Progenitor cell of endocrine pancreas (in vitro differentiated cells): Measurements from ENCODE around the gene CCNL1. TPM values are rescaled to one million over a fixed set of nuclear protein-coding genes. Genes with fewer than 3 reads are reported as not detected.

Experiments
- DNase-seq: peaks from one replicate; pipeline ENCODE4 v3.0.0; 2021; ENCODE audit warnings: low spot score; ENCODE audit not compliant: unreplicated experiment
- H3K27ac Mint-ChIP-seq: 2 replicates; pipeline ENCODE4 v1.8.0; 2021; ENCODE audit warnings: mild to moderate bottlenecking, moderate library complexity, mixed read lengths
- H3K27me3 Mint-ChIP-seq: 2 replicates; pipeline ENCODE4 v1.8.0; 2021; ENCODE audit warnings: mixed read lengths
- H3K36me3 Mint-ChIP-seq: 2 replicates; pipeline ENCODE4 v1.8.0; 2022; ENCODE audit warnings: mixed read lengths; ENCODE audit not compliant: insufficient read depth
- H3K4me1 Mint-ChIP-seq: 2 replicates; pipeline ENCODE4 v1.8.0; 2021; ENCODE audit warnings: low read depth, mixed read lengths
- H3K4me3 Mint-ChIP-seq: 2 replicates; pipeline ENCODE4 v1.8.0; 2021; ENCODE audit warnings: low read depth, mild to moderate bottlenecking, moderate library complexity, mixed read lengths
- H3K9me3 Mint-ChIP-seq: 2 replicates; pipeline ENCODE4 v1.8.0; 2021; ENCODE audit warnings: low read depth, mixed read lengths
- total RNA-seq: library from RNA; stranded (reverse); gene quantifications from 2 replicates; pipeline ENCODE4 v1.2.1, GENCODE V29; 2021
- TF ChIP-seq, protein P1 (sequence below): fragments of 200-600 bp; sonication (generic); IDR thresholded peaks from one replicate; pipeline ENCODE4 v1.5.0; 2021; ENCODE audit warnings: antibody characterized with exemption, mild to moderate bottlenecking; ENCODE audit not compliant: unreplicated experiment

CCNL1 gene
- total RNA-seq, 1 donor from 2014 or later: 157 TPM

DNA sequence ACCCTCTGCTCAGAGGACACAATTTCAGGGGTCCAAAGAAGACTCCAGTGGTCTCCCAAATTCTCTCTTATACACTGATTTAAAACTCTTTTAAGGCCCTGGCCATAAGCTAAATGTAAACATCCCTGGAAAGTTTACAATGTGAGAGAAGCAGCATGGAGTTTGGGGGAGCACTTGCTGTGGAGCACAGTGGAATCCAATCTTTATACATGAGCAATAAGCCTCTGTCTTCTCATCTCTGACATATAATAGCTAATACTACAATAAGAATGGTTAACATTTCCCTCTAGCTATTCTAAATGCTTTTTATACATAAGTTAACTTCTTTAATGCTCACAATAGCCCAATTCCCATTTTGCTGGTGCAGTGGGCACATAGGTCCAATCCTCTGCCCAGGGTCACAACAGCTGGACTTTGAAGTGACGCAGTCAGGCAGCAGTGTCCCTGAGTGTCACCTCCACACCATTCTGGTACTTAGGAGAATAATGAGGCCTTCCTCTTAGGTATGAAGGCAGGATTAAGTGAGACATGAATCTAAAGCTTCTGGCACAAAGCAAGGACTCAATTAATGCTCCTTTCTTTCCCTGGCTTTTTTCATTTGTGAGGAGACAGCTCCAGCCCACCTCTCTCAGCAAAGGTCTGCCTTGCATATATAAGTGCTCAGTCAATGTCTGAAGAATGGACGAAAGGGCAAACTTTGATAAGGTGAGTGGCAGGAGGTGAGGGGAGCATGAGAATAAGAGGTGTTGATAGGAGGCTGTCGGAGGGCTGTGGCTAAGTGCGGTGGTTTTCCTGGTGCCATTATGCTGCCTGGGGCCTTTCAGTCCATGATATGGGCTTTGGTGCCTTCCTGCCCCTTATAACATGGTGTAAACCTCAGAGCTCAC, 26.3 kb downstream of the CCNL1 start:
- Mint-ChIP-seq H3K36me3 (peaks cover 3% of the 10 kb centered on the region), H3K4me3 (no peak overlapping the region), H3K27me3 (no peaks in the 10 kb centered on the region), H3K4me1 (peaks cover 47% of the 10 kb centered on the region), H3K27ac (no peak overlapping the region), H3K9me3 (no peaks in the 10 kb centered on the region)
- no peak for DNase-seq
- TF ChIP-seq, protein P1, sequence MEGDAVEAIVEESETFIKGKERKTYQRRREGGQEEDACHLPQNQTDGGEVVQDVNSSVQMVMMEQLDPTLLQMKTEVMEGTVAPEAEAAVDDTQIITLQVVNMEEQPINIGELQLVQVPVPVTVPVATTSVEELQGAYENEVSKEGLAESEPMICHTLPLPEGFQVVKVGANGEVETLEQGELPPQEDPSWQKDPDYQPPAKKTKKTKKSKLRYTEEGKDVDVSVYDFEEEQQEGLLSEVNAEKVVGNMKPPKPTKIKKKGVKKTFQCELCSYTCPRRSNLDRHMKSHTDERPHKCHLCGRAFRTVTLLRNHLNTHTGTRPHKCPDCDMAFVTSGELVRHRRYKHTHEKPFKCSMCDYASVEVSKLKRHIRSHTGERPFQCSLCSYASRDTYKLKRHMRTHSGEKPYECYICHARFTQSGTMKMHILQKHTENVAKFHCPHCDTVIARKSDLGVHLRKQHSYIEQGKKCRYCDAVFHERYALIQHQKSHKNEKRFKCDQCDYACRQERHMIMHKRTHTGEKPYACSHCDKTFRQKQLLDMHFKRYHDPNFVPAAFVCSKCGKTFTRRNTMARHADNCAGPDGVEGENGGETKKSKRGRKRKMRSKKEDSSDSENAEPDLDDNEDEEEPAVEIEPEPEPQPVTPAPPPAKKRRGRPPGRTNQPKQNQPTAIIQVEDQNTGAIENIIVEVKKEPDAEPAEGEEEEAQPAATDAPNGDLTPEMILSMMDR: no peak

DNA sequence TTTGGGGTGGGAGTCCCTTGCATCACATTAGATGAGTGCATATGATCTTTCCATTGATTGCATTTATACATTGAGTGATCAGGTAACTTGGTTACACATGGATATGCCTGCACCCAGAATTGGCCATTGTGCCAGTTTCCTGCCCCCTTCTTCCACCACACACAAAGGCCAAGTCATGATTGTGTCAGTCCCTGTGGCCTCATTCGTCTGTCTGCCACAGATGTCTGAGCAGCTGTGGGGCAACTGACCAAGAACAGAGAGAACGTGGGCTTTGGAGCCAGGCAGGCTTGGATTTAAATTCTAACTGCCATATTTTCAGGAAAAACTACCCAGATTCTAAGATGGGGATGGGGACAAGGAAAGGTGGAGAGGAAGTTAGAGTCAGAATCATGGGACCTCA, 27.0 kb downstream of the CCNL1 start:
- H3K27ac Mint-ChIP-seq: no peak overlapping the region
- H3K4me1 Mint-ChIP-seq: peaks cover 53% of the 10 kb centered on the region
- H3K36me3 Mint-ChIP-seq: no peaks in the 10 kb centered on the region

DNA sequence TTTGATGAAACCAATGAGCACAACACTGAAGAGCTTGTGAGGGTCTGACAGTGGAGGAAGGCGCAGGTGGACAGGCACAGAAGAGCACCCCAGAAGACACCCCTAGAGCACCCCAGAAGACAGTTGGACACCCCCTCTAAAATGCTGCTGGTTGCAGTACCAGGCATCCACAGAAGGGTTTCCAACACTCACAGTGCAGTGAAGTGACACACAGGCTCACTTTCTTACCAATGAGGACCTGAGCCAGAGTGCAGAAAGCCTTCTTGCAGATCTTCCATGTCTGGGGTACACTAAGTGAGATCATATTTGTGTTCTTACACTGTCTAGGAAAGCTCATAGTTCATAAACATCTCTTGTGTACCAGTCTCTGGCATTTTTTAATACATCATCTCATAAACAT, 27.6 kb downstream of the CCNL1 start:
- no peak for DNase-seq

More for the DNA sequence above, 27.0 kb downstream of the CCNL1 start:
- no peak for DNase-seq
- TF ChIP-seq, protein P1: no peak
- no peak overlapping the region for H3K4me3 Mint-ChIP-seq
- H3K27me3 Mint-ChIP-seq: no peaks in the 10 kb centered on the region
- no peaks in the 10 kb centered on the region for H3K9me3 Mint-ChIP-seq

DNA sequence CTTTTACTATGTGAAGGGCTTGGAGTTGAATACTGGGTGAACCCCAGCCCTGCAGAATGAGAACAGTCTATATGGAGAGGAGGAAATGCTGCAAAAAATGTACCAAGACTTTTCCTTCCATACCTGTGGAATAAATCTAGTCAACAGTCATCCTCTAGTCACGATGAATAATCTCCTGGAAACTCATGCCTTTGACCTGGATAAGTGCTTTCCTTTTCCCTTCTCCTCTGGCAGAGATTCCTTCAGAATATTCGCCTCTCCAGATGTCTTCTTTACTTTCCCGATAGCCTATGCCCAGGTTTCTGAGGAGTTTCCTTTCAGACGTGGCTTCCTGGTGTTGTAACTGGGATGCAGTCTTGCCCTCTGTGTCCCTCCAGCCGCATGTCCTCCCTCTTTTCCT, 28.1 kb downstream of the CCNL1 start:
- H3K27me3 Mint-ChIP-seq: no peaks in the 10 kb centered on the region
- no peaks in the 10 kb centered on the region for H3K9me3 Mint-ChIP-seq
- DNase-seq: no peak
- TF ChIP-seq, protein P1: no peak
- no peaks in the 10 kb centered on the region for H3K36me3 Mint-ChIP-seq
- H3K4me3 Mint-ChIP-seq: no peak overlapping the region
- no peak overlapping the region for H3K27ac Mint-ChIP-seq
- peaks cover 50% of the 10 kb centered on the region for H3K4me1 Mint-ChIP-seq

More for the DNA sequence above, 27.6 kb downstream of the CCNL1 start:
- H3K27me3 Mint-ChIP-seq: no peaks in the 10 kb centered on the region
- no peaks in the 10 kb centered on the region for H3K9me3 Mint-ChIP-seq
- H3K27ac Mint-ChIP-seq: no peak overlapping the region
- TF ChIP-seq, protein P1: no peak
- peaks cover 55% of the 10 kb centered on the region for H3K4me1 Mint-ChIP-seq
- H3K36me3 Mint-ChIP-seq: no peaks in the 10 kb centered on the region
- no peak overlapping the region for H3K4me3 Mint-ChIP-seq

DNA sequence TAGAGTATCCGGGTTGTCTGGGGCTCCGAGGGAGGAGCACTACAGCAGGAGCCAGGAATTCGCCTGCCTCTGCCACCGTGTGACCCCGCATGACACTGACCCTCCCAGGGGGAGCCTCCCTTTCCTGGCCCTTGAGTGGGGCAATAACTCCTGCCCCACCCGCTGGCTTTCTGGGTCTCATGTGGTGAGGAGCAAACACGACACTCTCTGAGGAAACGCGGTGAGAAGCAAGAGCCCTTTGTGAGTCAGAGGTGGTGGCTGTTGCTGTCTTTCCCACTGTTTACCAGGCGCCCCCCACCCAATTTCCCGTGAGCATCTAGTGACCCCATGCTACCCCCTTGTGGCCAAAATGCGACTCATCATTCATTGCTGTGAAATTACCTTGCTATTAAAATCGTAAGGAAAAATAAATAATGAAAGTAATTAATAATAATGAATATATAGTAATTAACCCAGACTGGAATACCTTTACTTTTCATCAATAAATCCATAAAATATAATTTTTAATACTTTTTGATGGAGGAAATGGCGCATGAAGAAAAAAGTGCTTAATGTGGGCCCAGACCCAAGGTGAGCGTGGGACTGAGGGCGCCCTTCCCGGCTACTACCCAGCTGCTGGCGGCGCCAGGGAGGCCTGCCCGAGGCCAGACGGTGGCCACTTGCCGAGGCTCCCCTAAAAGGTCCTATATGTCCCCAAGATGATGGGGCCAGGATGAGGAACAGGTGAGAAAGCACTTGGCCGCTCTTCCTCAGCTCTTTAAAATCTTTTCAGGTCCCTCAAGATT, 29.3 kb downstream of the CCNL1 start:
- no peaks in the 10 kb centered on the region for H3K36me3 Mint-ChIP-seq
- no peaks in the 10 kb centered on the region for H3K27me3 Mint-ChIP-seq
- no peaks in the 10 kb centered on the region for H3K9me3 Mint-ChIP-seq
- peaks cover 50% of the 10 kb centered on the region for H3K4me1 Mint-ChIP-seq
- peak; percentile 57 for DNase-seq
- TF ChIP-seq, protein P1: peak; percentile 80
- peak overlapping the region; percentile 95 for H3K27ac Mint-ChIP-seq
- peak overlapping the region; percentile 34 for H3K4me3 Mint-ChIP-seq
